HEK293 (cell line): Measurements from ENCODE around the gene FILIP1.

Experiments
- ATF2 ChIP-seq: fragments of 450-650 bp; formaldehyde crosslinking; IDR thresholded peaks from 2 replicates; pipeline ENCODE4 v1.5.1; 2016; ENCODE audit warnings: missing biosample characterization, missing genetic modification characterization, low read depth
- HOXA7 ChIP-seq: sonication (generic); formaldehyde crosslinking; IDR thresholded peaks from 2 replicates; pipeline ENCODE4 v1.8.1; 2022; ENCODE audit warnings: missing genetic modification reagents, borderline replicate concordance
- HOXC10 ChIP-seq: sonication (generic); formaldehyde crosslinking; IDR thresholded peaks from 2 replicates; pipeline ENCODE4 v1.8.1; 2023; ENCODE audit warnings: mild to moderate bottlenecking, missing genetic modification reagents
- INSM2 ChIP-seq: fragments of 450-650 bp; formaldehyde crosslinking; IDR thresholded peaks from 2 replicates; pipeline ENCODE4 v1.5.1; 2016; ENCODE audit warnings: missing biosample characterization, missing genetic modification characterization
- KLF10 ChIP-seq: fragments of 450-650 bp; IDR thresholded peaks from 2 replicates; pipeline ENCODE4 v1.5.1; 2018; ENCODE audit warnings: missing biosample characterization, mild to moderate bottlenecking, missing genetic modification characterization
- KLF8 ChIP-seq: fragments of 450-650 bp; formaldehyde crosslinking; IDR thresholded peaks from 2 replicates; pipeline ENCODE4 v1.5.1; 2016; ENCODE audit warnings: missing biosample characterization, missing genetic modification characterization
- PATZ1 ChIP-seq: fragments of 450-650 bp; formaldehyde crosslinking; IDR thresholded peaks from 2 replicates; pipeline ENCODE4 v1.5.1; 2016; ENCODE audit warnings: missing biosample characterization, missing genetic modification characterization
- PRDM1 ChIP-seq: fragments of 450-650 bp; formaldehyde crosslinking; IDR thresholded peaks from 2 replicates; pipeline ENCODE4; 2016; ENCODE audit warnings: missing biosample characterization, missing genetic modification characterization
- SCRT1 ChIP-seq: fragments of 450-650 bp; formaldehyde crosslinking; IDR thresholded peaks from 2 replicates; pipeline ENCODE4 v1.5.1; 2016; ENCODE audit warnings: missing biosample characterization, missing genetic modification characterization, borderline replicate concordance
- SETDB1 ChIP-seq: IDR thresholded peaks from one replicate; pipeline ENCODE4 v1.6.1; 2017; ENCODE audit warnings: mild to moderate bottlenecking, low read length, moderate library complexity, mixed read lengths; ENCODE audit not compliant: insufficient read length
- TSHZ1 ChIP-seq: fragments of 450-650 bp; formaldehyde crosslinking; IDR thresholded peaks from 2 replicates; pipeline ENCODE4 v1.5.1; 2016; ENCODE audit warnings: missing biosample characterization, missing genetic modification characterization, borderline replicate concordance
- WT1 ChIP-seq: fragments of 450-650 bp; formaldehyde crosslinking; IDR thresholded peaks from 2 replicates; pipeline ENCODE4 v1.5.1; 2016; ENCODE audit warnings: missing biosample characterization, missing genetic modification characterization
- ZFP3 ChIP-seq: fragments of 450-650 bp; formaldehyde crosslinking; IDR thresholded peaks from 2 replicates; pipeline ENCODE4 v1.5.1; 2016; ENCODE audit warnings: low read depth, missing biosample characterization, missing genetic modification characterization
- ZFP37 ChIP-seq: fragments of 450-650 bp; formaldehyde crosslinking; IDR thresholded peaks from 2 replicates; pipeline ENCODE4 v1.5.1; 2016; ENCODE audit warnings: missing biosample characterization, missing genetic modification characterization
- ZNF121 ChIP-seq: fragments of 450-650 bp; formaldehyde crosslinking; IDR thresholded peaks from 2 replicates; pipeline ENCODE4 v1.5.1; 2016; ENCODE audit warnings: missing biosample characterization, missing genetic modification characterization
- ZNF140 ChIP-seq: fragments of 450-650 bp; formaldehyde crosslinking; IDR thresholded peaks from 2 replicates; pipeline ENCODE4 v1.5.1; 2016; ENCODE audit warnings: missing biosample characterization, missing genetic modification characterization
- ZNF146 ChIP-seq: fragments of 450-650 bp; formaldehyde crosslinking; IDR thresholded peaks from 2 replicates; pipeline ENCODE4 v1.5.1; 2016; ENCODE audit warnings: missing biosample characterization, missing genetic modification characterization
- ZNF169 ChIP-seq: fragments of 450-650 bp; formaldehyde crosslinking; IDR thresholded peaks from 2 replicates; pipeline ENCODE4 v1.5.1; 2016; ENCODE audit warnings: missing biosample characterization, missing genetic modification characterization
- ZNF23 ChIP-seq: fragments of 450-650 bp; formaldehyde crosslinking; IDR thresholded peaks from 2 replicates; pipeline ENCODE4 v1.5.1; 2016; ENCODE audit warnings: missing biosample characterization, missing genetic modification characterization, borderline replicate concordance
- ZNF266 ChIP-seq: fragments of 450-650 bp; formaldehyde crosslinking; IDR thresholded peaks from 2 replicates; pipeline ENCODE4 v1.5.1; 2016; ENCODE audit warnings: missing biosample characterization, missing genetic modification characterization, low read depth
- ZNF274 ChIP-seq, 2 experiments: fragments of 200-500 bp in 1 of 2; fragments of 450-650 bp in 1 of 2; sonication (Bioruptor generic) in 1 of 2; formaldehyde crosslinking in 1 of 2; IDR thresholded peaks; 2 replicates each; pipeline versions ENCODE4 v1.5.1 to v1.6.1; 2014 to 2016; ENCODE audit warnings: borderline replicate concordance in 1 of 2, inconsistent platforms in 1 of 2, low read length in 1 of 2, missing biosample characterization in 1 of 2, missing genetic modification characterization in 1 of 2
- ZNF335 ChIP-seq: fragments of 450-650 bp; formaldehyde crosslinking; conservative IDR thresholded peaks from 2 replicates; pipeline ENCODE4 v1.5.1; 2016; ENCODE audit warnings: missing biosample characterization, missing genetic modification characterization
- ZNF366 ChIP-seq: fragments of 450-650 bp; formaldehyde crosslinking; conservative IDR thresholded peaks from 2 replicates; pipeline ENCODE4 v1.5.1; 2016; ENCODE audit warnings: missing biosample characterization, missing genetic modification characterization
- ZNF426 ChIP-seq: fragments of 450-650 bp; formaldehyde crosslinking; IDR thresholded peaks from 2 replicates; pipeline ENCODE4 v1.5.1; 2017; ENCODE audit warnings: missing biosample characterization, missing genetic modification characterization, mild to moderate bottlenecking, inconsistent platforms, moderate library complexity
- ZNF433 ChIP-seq: fragments of 450-650 bp; formaldehyde crosslinking; IDR thresholded peaks from 2 replicates; pipeline ENCODE4 v1.5.1; 2016; ENCODE audit warnings: missing biosample characterization, missing genetic modification characterization, low read depth
- ZNF473 ChIP-seq: fragments of 450-650 bp; formaldehyde crosslinking; IDR thresholded peaks from 2 replicates; pipeline ENCODE4 v1.5.1; 2017; ENCODE audit warnings: missing biosample characterization, missing genetic modification characterization
- ZNF514 ChIP-seq: fragments of 450-650 bp; formaldehyde crosslinking; IDR thresholded peaks from 2 replicates; pipeline ENCODE4 v1.5.1; 2016; ENCODE audit warnings: missing biosample characterization, missing genetic modification characterization
- ZNF530 ChIP-seq: fragments of 450-650 bp; formaldehyde crosslinking; IDR thresholded peaks from 2 replicates; pipeline ENCODE4 v1.5.1; 2016; ENCODE audit warnings: low read depth, missing biosample characterization, missing genetic modification characterization
- ZNF555 ChIP-seq: fragments of 450-650 bp; formaldehyde crosslinking; conservative IDR thresholded peaks from 2 replicates; pipeline ENCODE4 v1.5.1; 2017; ENCODE audit warnings: missing biosample characterization, mild to moderate bottlenecking, missing genetic modification characterization, inconsistent platforms
- ZNF558 ChIP-seq: fragments of 450-650 bp; formaldehyde crosslinking; IDR thresholded peaks from 2 replicates; pipeline ENCODE4 v1.5.1; 2016; ENCODE audit warnings: missing biosample characterization, missing genetic modification characterization
- ZNF610 ChIP-seq: fragments of 450-650 bp; formaldehyde crosslinking; IDR thresholded peaks from 2 replicates; pipeline ENCODE4 v1.5.1; 2016; ENCODE audit warnings: missing biosample characterization, missing genetic modification characterization, borderline replicate concordance
- ZNF621 ChIP-seq: fragments of 450-650 bp; formaldehyde crosslinking; IDR thresholded peaks from 2 replicates; pipeline ENCODE4 v1.5.1; 2017; ENCODE audit warnings: missing biosample characterization, missing genetic modification characterization

The FILIP1 gene

GRCh38 chr6:75524322-75524972, 30.8 kb upstream of the FILIP1 start (continued):
- TF ChIP-seq TSHZ1 (tag by site-specific recombination) (peak; percentile 91), ZFP37 (tag by site-specific recombination) (no peak; the same call in 1 of the 2 replicates), INSM2 (tag by site-specific recombination) (peak; percentile 85), ZNF169 (tag by site-specific recombination) (no peak), ZNF514 (tag by site-specific recombination) (no peak), ZNF610 (tag by site-specific recombination) (peak; percentile 89), ZNF121 (no peak), ZNF433 (tag by site-specific recombination) (no peak), ZNF146 (tag by site-specific recombination) (peak; percentile 47), ZNF558 (tag by site-specific recombination) (peak; percentile 77; the same call in 1 of the 2 replicates), ZNF335 (tag by site-specific recombination) (peak; percentile 85), ZNF555 (no peak), ZNF530 (tag by site-specific recombination) (no peak), ZNF473 (tag by site-specific recombination) (no peak), ATF2 (tag by site-specific recombination) (peak; percentile 83; the same call in 1 of the 2 replicates), SCRT1 (tag by site-specific recombination) (no peak), KLF10 (peak; percentile 91), ZNF274 (IDR thresholded peaks at IDR 0.05; ENCODE audit: low read length) (no peak), ZNF274 (tag by site-specific recombination; IDR thresholded peaks at IDR 0.05; ENCODE audit: borderline replicate concordance) (no peak), ZNF140 (tag by site-specific recombination) (no peak), ZNF266 (no peak), KLF8 (tag by site-specific recombination) (peak; percentile 60; the same call in 1 of the 2 replicates), HOXC10 (CRISPR knock-in tag) (no peak), SETDB1 (no peak), ZFP3 (tag by site-specific recombination) (no peak), ZNF426 (tag by site-specific recombination) (no peak), WT1 (tag by site-specific recombination) (peak; percentile 71), ZNF23 (tag by site-specific recombination) (no peak), ZNF366 (tag by site-specific recombination) (peak; percentile 92), HOXA7 (no peak), PATZ1 (tag by site-specific recombination) (no peak; the same call in 1 of the 2 replicates), ZNF621 (tag by site-specific recombination) (no peak), PRDM1 (tag by site-specific recombination) (no peak)
